ENCODE measurements around the gene LCN10. TPM values are rescaled to one million over a fixed set of nuclear protein-coding genes. Genes with fewer than 3 reads are reported as not detected.

Gene LCN10
- total and polyA plus RNA-seq, 10 of the 15 experiments (the other 5 are each of a cell fraction or from before 2014, with no cell fraction given): 0.06 to 1.3 (median 0.21) TPM; not detected in 1

GRCh38 chr9:136745389-136746154, 2.8 kb upstream of the LCN10 start:
- Histone ChIP-seq H3K36me3 (ENCODE audit: control insufficient read depth in 2 of 2, insufficient read depth in 2 of 2, low read length in 1 of 2) (no peaks in the 10 kb centered on the region), H3K4me3 (no peak overlapping the region), H3K27ac (ENCODE audit: control insufficient read depth, insufficient read depth) (no peak overlapping the region), H2AFZ (ENCODE audit: control insufficient read depth, low read depth, low read length) (no peak overlapping the region), H3K27me3 (replicated peaks in 1 of 2; ENCODE audit: control insufficient read depth in 2 of 2, insufficient read depth in 2 of 2, low read length in 1 of 2) (peaks cover 0 to 8% of the 10 kb centered on the region in 2 experiments; a peak in 3 of 4 replicates), H3K4me1 (ENCODE audit: control insufficient read depth, insufficient read depth, low read length) (peaks cover 15% of the 10 kb centered on the region), H3K4me2 (ENCODE audit: control insufficient read depth, insufficient read depth) (no peak overlapping the region), H3K79me2 (ENCODE audit: control insufficient read depth, insufficient read depth, low read length) (no peaks in the 10 kb centered on the region), H4K20me1 (ENCODE audit: control insufficient read depth, insufficient read depth) (no peaks in the 10 kb centered on the region), H3K9ac (ENCODE audit: control insufficient read depth, insufficient read depth, low read length) (no peak overlapping the region), H3K9me3 (replicated peaks; ENCODE audit: control insufficient read depth, insufficient read depth, low read length) (no peaks in the 10 kb centered on the region)
- SMC1A ChIA-PET (ENCODE audit: uncharacterized antibody, unreplicated experiment): no interaction called here
- no peak for FAIRE-seq
- no peak for ATAC-seq
- no TSS peak for BruUV-seq (replicated peaks)
- RAD21 ChIA-PET (ENCODE audit: unreplicated experiment): interaction anchor here (1.0 kb wide), 1 partner anchor 16 kb away, joined by 3 read pairs; no protein-coding TSS in a partner anchor
- in situ Hi-C loops (cut with MboI) (no loop called here), intact Hi-C loops (cut with micrococcal nuclease; ENCODE audit: unreplicated experiment) (no loop called here)
- POLR2A ChIA-PET: no interaction called here
- CTCF ChIA-PET: interaction anchor here (0.5 kb wide), 1 partner anchor 257 kb away, joined by 3 read pairs; no protein-coding TSS in a partner anchor
- 58% methylated on average over 23 of the region's 23 CpGs for WGBS (ENCODE audit: insufficient coverage, insufficient replicate concordance, low lambda C conversion rate, missing lambda C conversion rate)
- TF ChIP-seq SMC3 (IDR thresholded peaks at IDR 0.05; ENCODE audit: borderline replicate concordance, low read length) (no peak), RBBP5 (conservative IDR thresholded peaks at IDR 0.05) (no peak), NFYA (IDR thresholded peaks at IDR 0.05; ENCODE audit: borderline replicate concordance, low read depth, low read length) (no peak), CUX1 (IDR thresholded peaks at IDR 0.05; ENCODE audit: insufficient replicate concordance, low read depth, low read length) (no peak)
- DNase-seq (ENCODE audit: low read depth, low spot score): no peak

All from GM12878 (cell line).